Suprapubic skin (tissue), 3 donors: ENCODE measurements around the gene OR2AG2.

Experiments used
- CTCF ChIP-seq, 2 donors: fragments of 200-600 bp in 1 of 2; fragments of 450-650 bp in 1 of 2; sonication (generic) in 1 of 2; IDR thresholded peaks; one replicate each; pipeline ENCODE4 v1.5.1; 2016 to 2019; ENCODE audit warnings: antibody characterized with exemption in 2 of 2, mild to moderate bottlenecking in 1 of 2, moderate library complexity in 1 of 2
- EP300 ChIP-seq: sonication (generic); formaldehyde crosslinking; IDR thresholded peaks from one replicate; pipeline ENCODE4 v1.6.1; 2017; ENCODE audit warnings: antibody characterized with exemption
- POLR2A ChIP-seq, 2 donors: fragments of 450-650 bp; IDR thresholded peaks; one replicate each; pipeline ENCODE4 v1.6.1; 2017; ENCODE audit warnings: antibody characterized with exemption in 2 of 2, mild to moderate bottlenecking in 2 of 2, moderate library complexity in 2 of 2

- no peak for TF ChIP-seq CTCF (IDR thresholded peaks at IDR 0.05)
- no peak for TF ChIP-seq EP300
- TF ChIP-seq POLR2A (IDR thresholded peaks at IDR 0.05), result no peak
These were observed 50.4 kb downstream of the OR2AG2 start for GRCh38 chr11:6721343-6721742.
